HG03175 (cell line): Measurements from ENCODE around the gene FAM107B.
"Not testable (repeated sequence)": the region's sequence is repeated elsewhere in the genome, so short reads cannot be mapped to it uniquely, and the experiment has no call there.

Source experiments
- ATAC-seq: cut with Tn5 transposase; IDR thresholded peaks from one replicate; pipeline ENCODE4 v1.9.1; 2021; ENCODE audit warnings: mild to moderate bottlenecking, moderate library complexity; ENCODE audit not compliant: unreplicated experiment

Gene FAM107B

DNA sequence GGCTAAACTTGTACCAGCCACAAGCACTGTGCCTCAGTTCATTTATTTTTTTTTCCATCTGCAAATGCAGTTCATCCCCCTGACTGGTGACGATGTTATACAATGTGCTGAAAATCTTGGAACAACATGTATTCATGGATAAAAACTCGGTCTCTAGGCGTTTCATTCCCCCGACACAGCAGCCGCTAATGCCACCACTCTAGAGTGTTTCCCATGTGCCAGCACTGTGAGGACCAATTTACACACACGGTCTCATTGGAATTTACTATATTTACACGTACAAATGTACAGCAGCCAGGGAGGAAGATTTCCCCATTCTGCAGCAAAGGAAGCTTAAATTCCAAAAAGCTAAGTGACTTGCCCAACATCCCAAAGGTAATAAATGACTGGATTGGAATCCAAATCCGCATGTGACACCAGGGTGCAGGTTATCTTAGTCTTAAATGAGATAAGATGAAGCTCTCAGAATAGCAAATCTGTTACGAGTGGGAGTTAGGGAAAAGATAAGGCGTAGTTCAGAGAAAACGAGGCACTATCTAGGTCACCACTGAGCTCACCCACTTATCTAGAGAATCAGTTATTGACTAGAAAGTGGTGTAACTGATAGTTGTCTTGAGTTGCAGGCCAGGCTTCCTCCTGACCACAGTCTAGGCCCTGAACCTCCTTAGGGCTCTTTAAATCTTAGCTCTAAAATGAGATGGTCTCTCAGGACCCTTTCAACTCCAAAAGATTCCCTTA, 36.7 kb downstream of the FAM107B start:
- ATAC-seq = no peak

DNA sequence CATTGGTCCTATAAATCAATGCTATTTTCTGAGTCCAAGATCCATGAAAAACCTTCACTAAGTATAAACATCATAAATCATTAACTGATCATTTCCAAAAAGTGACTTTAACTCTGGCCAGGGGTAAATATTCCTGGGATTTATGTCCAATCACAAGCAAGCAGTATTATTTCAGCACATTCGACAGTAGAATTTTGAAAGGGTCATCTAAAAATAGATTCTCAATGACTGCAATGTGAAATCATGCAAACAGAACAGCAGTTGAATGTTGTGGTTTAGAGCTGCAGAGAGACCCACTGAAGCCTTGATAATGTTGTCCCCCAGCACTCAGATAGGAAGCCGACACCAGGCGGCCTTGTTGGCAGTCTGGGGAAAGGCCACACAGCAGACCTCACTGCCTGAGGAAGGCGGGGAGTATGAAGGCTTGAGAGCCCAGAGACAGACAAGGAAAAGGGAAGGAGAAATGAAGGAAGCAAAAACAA, 38.1 kb downstream of the FAM107B start:
- no peak for ATAC-seq

DNA sequence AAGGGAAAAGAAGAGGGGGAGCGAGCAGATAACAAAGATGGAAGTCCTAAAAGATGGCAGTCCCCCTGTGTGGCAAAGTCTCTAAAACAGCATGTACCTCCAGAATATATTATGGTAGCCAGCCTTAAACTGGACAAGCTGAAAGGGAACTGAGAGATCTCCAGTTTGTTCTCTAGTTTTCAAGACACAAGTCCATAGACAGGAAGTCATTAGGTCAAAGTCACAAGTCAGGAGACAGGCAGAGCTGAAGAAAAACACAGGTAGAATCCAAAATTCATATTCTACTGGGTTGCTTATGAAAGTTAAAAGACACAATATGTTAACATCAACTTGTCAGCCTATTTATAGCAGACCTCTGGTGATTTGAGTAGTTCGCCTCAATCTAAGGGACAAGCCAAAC, 38.7 kb downstream of the FAM107B start:
- ATAC-seq = no peak

DNA sequence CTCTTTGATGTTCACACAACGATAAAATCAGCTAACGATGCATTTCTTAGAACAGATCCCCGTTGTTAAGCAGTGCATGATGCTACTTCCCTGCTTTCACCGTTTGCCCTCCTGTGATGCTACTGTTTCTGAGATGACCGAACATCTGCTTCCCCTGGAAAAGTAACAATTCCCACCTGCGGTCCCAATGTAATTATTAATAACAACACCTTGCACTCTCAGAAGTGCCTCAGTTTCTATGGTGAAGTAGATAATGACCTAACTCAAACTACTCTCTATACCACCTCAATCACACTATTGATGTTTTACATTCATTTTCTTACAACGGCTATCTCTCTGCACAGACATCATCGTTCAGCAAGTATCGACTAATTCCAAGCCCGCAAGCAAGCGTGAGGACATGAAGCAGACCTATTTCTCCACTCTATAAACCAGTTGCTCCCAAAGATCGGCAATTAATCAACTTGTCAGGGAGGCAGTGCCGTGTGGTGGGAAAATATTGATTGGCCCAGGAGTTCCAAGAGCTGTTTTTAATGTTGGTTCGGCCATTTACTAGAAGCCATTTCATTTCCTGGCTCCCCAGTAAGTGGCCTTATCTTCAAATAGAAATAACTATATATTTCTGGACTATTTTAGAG, 42.7 kb downstream of the FAM107B start:
- ATAC-seq = no peak

DNA sequence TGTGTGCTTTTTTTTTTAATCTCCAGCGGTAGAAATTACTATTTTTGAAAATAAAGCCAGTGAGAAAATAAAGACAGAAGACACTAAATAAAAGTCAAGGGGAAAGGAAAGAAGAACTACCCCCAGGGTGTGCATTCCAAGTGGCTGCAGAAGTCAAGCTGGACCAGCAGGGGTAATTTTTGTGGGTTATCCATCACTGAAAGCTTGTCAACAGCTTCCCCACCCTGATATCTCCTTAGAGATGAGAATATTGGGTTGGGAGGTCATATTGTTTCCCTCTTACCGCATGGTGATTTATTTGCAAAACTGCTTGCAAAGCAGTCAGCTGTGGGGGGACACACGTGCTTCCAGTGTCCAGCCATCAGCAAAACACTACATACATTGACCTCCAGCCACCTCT, 46.4 kb downstream of the FAM107B start:
- no peak for ATAC-seq

DNA sequence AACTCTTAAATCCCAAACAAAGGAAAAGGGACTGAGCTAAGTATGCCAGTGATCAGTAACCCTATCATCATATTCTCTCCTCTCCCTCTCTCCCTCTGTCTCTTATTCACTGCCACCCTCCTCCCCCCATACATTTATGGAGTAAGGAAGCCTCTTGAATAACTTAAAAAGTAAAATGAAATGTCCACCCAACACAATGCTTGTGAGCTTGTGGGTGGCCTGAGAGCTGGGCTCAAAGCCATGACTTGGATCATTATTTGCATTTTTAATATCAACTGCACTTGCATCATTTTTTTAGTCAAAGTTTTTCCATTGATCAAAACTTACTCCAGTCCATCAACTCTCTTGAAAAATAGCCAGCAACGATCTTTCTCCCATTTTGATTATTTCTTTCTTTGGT, 46.8 kb downstream of the FAM107B start:
- no peak for ATAC-seq

DNA sequence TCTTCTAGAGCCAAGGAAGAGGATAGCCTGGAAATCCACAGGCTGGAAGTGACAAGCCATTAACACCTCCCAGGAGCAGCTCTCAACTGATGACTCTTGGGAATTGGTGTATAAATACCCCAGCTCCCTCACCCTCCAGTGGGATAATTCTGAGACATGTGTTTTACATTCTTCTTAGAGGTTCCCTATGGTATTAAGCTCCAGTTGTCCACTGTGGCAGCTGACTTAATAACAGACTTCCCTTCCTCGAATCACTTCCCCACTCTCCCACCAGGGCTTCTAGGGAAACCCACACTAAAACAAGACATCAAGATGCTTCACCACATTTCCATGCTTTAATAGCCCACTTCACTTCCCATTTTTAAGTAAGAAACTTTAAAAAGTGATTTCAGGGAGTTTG, 47.2 kb downstream of the FAM107B start:
- ATAC-seq = no peak

DNA sequence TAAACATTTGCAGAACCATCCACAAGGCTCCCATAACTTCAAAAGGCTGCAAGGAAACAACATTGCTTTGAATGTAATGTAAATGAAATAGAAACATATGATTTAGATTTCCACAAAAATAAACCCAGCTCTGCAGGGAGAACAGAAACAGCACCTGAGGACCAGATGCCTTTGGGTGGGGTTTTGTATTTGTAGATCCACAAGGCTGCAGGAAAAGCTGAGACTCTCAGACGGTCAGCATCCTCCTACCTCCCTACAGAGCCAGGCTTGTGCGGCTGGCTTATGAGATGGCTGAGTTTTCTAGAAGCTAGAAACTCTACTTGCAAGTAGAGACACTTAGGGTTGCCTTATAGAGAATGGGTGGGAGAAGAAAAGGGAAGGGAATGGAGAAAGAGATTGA, 49.8 kb downstream of the FAM107B start:
- no peak for ATAC-seq

DNA sequence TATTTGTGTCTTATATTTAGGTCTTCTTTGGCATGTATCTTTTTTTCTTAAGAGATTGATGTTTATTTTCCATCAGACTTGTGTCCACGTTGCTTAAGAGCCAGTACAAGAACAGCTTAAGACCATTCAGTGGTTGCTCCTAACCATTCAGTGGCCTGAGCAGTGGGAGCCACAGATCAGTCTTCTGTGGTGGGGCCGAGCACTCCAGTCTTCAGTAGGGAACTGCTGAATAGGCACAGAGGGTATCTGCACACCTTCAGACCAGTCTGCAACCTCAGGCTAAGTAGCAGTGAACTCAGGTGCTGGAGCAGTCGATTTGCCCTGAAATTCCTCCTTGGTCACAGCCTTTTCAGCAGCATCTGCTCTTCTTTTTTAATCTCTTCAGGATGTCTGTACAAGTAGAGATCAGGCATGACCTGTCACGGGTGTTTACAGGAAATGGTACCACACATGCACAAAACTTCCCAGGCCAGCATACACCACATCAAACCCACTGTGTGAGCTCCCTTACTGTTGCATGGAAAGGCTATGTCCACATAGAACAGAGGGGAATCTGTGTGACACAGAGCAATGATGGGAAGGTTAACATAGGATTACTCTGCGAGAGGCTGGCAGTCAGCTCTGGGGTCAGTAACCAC, 51.5 kb downstream of the FAM107B start:
- no peak for ATAC-seq

DNA sequence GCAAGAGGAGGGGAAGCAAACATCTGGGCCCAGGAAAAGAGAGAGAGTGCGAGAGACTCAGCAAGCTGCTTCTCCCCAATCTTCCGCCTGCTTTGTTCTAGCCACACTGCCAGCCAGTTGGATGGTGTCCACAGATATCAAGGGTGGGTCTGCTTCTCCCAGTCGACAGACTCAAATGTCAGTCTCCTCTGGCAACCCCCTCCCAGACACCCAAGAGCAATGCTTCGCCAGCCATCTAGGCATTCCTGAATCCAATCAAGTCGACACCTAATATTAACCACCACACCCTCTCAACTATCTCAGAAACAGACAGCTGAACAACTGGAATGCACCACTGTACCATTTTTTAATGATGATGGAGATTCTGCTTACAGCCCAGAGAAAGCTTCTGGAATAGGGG, 57.1 kb downstream of the FAM107B start:
- no peak for ATAC-seq

DNA sequence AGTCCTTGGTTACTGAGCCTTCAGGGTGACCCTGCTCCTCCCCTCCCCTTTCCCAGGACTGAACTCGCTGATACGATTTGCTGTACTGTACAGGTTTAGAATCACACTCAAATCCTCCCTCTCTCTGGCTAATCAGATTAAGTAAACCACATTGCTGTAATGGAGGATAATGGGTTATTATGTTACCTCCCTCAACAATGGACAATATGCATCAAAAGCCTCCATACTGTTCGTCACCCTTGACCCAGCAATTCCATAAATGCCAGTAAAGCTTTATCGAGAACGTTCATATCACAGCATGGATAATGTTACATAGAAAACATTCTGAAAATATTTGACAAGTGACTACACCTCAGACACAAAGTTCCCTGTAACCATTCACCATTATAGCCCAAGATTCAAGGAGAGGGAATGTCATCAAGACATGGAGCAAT, 61.7 kb downstream of the FAM107B start:
- no peak for ATAC-seq

DNA sequence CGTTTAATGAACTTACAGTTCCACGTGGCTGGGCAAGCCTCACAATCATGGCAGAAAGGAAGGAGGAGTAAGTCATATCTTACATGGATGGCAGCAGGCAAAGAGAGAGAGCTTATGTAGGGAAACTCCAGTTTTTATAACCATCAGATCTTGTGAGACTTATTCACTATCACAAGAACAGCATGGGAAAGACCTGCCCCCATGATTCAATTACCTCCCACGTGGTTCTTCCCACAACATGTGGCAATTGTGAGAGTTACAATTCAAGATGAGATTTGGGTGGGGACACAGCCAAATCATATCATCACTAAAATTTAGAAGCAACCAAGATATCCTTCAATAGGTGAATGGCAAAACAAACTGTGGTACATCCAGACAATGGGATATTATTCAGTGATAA, 65.4 kb downstream of the FAM107B start:
- ATAC-seq = not testable (repeated sequence)

DNA sequence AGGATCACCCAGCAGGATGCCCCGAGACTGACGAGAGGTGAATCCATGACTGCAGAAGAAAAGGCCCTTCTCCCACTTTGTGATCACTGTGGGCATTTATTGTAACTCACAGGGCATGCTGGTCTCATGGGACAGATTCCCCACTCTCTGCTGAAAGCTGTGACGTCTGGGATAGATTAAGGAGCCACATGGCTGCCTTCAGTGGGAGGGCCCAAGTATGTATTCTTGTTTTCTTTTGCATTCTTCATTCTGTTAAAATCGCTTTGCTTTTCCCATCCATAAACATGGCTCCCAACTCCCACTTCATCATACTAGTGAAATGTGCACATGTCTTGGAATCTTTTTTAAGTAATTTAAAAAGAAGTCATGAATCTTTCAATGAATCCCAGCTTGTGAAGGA, 67.2 kb downstream of the FAM107B start:
- ATAC-seq = no peak

DNA sequence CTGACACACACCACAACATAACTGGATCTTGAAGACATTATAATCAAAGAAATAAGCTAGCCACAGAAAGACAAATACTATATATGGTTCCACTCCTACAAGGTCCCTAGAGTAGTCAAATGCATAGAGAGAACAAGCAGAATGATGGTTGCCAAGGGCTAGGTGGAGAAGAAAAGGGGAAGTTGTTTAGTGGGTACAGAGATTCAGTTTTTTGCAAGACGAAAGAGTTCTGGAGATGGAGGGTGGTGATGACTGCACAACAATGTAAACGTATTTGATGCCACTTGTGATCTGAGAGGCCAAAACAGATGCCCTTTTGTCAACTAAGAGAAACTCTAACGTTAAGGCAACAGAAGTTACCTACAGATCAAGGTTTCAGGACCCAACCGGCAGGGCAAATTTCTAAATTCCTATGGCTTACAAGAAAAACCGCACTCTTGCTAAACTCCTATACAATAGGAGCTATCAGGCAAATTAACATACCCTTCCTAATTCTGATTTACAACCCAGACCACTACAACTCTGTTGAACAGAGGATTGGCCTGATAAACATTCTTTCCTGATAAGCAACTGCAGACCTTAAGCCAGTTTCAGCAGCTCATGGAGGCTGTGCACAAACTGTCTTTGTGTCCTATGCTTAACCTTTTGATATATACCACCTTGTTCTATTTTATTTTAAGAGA, 69.0 kb downstream of the FAM107B start:
- ATAC-seq = peak; percentile 63

DNA sequence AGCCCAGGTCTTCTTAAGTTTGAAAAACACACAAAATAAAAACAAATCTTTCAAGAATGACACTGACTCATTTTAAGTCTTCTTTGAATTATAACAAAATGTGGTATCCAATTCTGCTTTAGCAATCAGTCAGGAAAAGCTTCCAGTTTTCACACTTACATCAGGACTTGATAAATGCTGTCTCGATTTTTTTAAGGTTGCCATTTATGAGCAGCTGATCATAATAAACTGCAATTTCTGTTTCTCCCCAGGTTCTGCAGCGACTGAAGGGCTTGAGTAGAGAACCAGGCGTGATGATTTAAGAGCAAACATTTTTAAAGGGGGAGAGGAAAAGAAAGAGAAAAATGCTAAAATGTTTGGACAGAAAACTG, 71.1 kb downstream of the FAM107B start:
- ATAC-seq = no peak

DNA sequence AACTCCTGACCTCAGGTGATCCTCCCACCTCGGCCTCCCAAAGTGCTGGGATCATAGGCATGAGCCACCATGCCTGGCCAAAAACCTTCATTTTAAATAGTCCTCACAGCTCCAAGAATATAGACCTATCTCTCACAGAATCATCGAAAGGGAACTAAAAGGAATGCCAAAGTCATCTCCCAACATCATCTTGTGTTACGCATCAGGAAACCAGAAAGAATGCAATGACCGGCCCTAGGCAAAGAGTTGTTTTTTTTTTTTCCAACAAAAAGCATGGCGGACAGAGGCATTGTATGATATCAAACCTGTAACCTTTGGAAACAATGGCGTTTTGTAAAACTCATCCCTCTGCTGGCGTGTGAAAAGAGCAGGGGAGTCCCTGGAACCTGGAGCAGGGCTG, 73.2 kb downstream of the FAM107B start:
- ATAC-seq = no peak

DNA sequence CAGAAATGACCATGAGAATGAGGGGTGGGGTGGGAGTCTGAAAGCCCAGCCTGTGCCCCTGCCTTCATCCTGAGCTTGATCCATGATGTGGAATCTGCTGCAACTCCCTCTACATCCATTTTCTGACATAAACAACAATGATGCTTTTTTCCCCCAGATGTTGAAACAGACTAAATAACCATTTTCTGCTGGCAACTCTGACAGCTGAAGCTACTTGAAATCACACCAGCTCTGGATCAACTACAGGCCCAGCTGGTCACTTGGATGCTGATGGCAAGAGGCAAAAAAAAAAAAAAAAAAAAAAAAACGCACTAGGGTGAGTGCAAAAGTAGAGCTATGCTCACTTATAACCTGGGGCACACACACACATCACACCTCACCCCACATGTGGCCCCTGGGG, 74.2 kb downstream of the FAM107B start:
- no peak for ATAC-seq

DNA sequence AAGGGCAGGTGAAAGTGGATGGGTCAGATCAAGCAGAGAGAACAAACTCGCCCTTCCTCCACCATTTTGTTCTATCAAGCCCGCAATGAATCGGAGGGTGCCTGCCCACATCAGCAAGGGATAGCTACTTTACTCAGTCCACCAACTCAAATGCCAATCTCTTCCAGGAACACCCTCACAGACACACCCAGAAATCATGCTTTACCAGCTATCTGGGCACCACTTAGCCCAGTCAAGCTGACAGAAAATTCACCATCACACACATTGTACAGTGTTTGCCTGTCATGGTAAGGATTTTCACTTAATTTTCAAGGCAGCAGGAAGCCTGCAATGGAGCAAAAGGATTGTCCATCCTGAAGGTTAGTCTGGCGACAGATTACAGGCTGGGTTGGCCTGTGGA, 75.2 kb downstream of the FAM107B start:
- no peak for ATAC-seq

DNA sequence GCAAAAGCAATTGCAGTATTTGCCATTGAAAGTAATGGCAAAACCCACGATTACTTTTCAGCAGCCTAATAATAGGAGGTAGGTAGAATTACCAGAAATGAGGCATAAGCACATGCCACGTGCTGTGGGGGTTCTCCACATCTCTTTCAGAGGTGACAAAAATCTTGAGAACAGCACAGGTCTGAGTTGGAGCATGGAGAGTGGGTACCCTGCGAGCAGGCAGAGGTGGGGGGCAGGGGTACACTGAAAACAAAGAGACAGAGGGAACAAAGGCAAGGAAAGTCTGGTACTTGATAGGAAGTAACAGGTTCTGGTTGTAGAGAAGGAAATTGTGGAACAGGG, 75.9 kb downstream of the FAM107B start:
- ATAC-seq = no peak

DNA sequence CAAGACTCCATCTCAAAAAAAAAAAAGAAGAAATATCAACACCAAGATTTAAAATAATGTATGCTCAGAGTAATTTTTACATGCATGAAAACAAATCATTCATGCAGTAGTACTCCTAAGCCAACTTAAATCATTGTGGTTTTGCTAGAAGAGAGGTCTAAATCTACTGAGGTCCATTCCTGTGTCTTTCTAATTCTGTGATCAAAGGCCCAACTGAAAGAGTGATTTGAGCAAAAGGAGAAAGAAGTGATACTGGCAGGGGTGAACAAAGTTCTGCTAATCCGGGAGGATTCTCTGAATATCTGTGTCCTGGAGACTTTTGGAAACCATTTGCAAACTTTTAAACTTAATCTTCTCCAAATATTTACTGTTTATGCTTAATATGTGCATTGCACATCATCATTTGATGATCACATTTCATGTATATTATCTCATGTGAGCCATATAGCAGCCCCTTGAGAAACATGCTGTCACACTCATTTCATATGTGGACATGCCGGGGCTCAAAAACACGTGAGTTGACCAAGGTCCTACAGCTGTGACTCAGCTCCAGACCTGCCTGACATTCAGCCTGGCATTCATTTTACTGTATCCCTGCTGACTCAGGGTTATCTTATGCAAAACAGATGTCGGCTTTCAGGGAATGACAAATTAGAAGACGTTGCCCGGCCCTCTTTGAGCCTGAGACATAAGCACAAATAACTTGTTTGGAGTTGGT, 76.4 kb downstream of the FAM107B start:
- no peak for ATAC-seq

DNA sequence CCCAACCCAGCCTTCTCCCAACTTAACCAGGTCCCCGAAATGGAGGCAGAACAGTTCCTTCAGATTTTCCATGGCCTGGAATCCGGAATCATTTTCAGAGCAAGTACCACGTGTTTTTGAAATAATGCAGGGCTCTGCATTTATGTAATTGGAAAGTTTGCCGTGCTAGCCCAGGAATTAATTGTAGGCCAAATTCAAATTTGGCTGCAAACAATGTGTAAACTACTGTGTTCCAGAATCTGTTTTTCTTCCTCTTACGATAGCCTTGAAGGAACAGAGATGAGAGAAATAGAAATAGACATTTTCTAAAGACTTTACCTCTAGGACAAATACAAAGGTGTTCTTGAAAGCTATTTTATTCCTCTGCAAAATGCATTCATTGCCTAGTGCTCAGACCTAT, 77.4 kb downstream of the FAM107B start:
- no peak for ATAC-seq
